MM.1S (cell line): ENCODE measurements around the gene SCAANT1.

Experiments used
- DNase-seq: peaks from one replicate; pipeline ENCODE4 v3.0.0-alpha.2; 2015
- H2AFZ ChIP-seq: fragments of 300-600 bp; sonication (generic); 2 replicates; pipeline ENCODE4 v1.6.0; 2016; ENCODE audit warnings: antibody characterized with exemption, low read length
- H3F3A ChIP-seq: fragments of 300-600 bp; sonication (generic); 2 replicates; pipeline ENCODE4 v1.6.1; 2016; ENCODE audit warnings: mild to moderate bottlenecking, antibody characterized with exemption, low read length, moderate library complexity, mixed read lengths; ENCODE audit not compliant: insufficient read depth
- H3K27ac ChIP-seq: fragments of 300-600 bp; sonication (generic); 2 replicates; pipeline ENCODE4 v1.5.1; 2016; ENCODE audit warnings: mild to moderate bottlenecking, low read length
- H3K27me3 ChIP-seq: fragments of 300-600 bp; sonication (generic); replicated peaks from 2 replicates; pipeline ENCODE4 v1.6.0; 2016; ENCODE audit warnings: low read length; ENCODE audit not compliant: insufficient read depth
- H3K36me3 ChIP-seq: fragments of 300-600 bp; sonication (generic); replicated peaks from 2 replicates; pipeline ENCODE4 v1.6.1; 2016; ENCODE audit warnings: mild to moderate bottlenecking, low read length, mixed read lengths; ENCODE audit not compliant: insufficient read depth
- H3K4me1 ChIP-seq: fragments of 300-600 bp; sonication (generic); 2 replicates; pipeline ENCODE4 v1.6.1; 2016; ENCODE audit warnings: low read length, mixed read lengths
- H3K4me2 ChIP-seq: fragments of 300-600 bp; sonication (generic); 2 replicates; pipeline ENCODE4 v1.6.0; 2016; ENCODE audit warnings: low read depth, low read length
- H3K4me3 ChIP-seq: fragments of 300-600 bp; sonication (generic); 2 replicates; pipeline ENCODE4 v1.5.1; 2016; ENCODE audit warnings: low read length, mixed read lengths
- H3K79me2 ChIP-seq: fragments of 300-600 bp; sonication (generic); 2 replicates; pipeline ENCODE4 v1.6.1; 2016; ENCODE audit warnings: mixed run types, low read length, mixed read lengths
- H3K9ac ChIP-seq: fragments of 300-600 bp; sonication (generic); 2 replicates; pipeline ENCODE4 v1.6.1; 2016; ENCODE audit warnings: low read length, mixed read lengths
- H3K9me2 ChIP-seq: fragments of 300-600 bp; sonication (generic); replicated peaks from 2 replicates; pipeline ENCODE4 v1.6.1; 2016; ENCODE audit warnings: mild to moderate bottlenecking, low read length, mixed read lengths; ENCODE audit not compliant: insufficient read depth
- H3K9me3 ChIP-seq: fragments of 300-600 bp; sonication (generic); replicated peaks from 2 replicates; pipeline ENCODE4 v1.6.1; 2016; ENCODE audit warnings: mild to moderate bottlenecking, low read length, mixed read lengths; ENCODE audit not compliant: insufficient read depth
- H4K20me1 ChIP-seq: fragments of 300-600 bp; sonication (generic); 2 replicates; pipeline ENCODE4 v1.6.1; 2016; ENCODE audit warnings: mild to moderate bottlenecking, low read length, moderate library complexity, mixed read lengths; ENCODE audit not compliant: insufficient read depth
- EZH2 ChIP-seq: fragments of 300-600 bp; sonication (generic); optimal IDR thresholded peaks from 2 replicates; pipeline ENCODE3; 2017; ENCODE audit warnings: low read depth, mild to moderate bottlenecking, antibody characterized with exemption, low read length, mixed read lengths
- EZH2phosphoT487 ChIP-seq: fragments of 300-600 bp; sonication (generic); IDR thresholded peaks from 2 replicates; pipeline ENCODE4 v1.6.1; 2018; ENCODE audit warnings: antibody characterized with exemption, low read length
- TF ChIP-seq, protein P1 (sequence below): fragments of 300-600 bp; sonication (generic); IDR thresholded peaks from 2 replicates; pipeline ENCODE4 v1.5.1; 2016; ENCODE audit warnings: antibody characterized with exemption, low read length, mixed read lengths

Gene SCAANT1

DNA sequence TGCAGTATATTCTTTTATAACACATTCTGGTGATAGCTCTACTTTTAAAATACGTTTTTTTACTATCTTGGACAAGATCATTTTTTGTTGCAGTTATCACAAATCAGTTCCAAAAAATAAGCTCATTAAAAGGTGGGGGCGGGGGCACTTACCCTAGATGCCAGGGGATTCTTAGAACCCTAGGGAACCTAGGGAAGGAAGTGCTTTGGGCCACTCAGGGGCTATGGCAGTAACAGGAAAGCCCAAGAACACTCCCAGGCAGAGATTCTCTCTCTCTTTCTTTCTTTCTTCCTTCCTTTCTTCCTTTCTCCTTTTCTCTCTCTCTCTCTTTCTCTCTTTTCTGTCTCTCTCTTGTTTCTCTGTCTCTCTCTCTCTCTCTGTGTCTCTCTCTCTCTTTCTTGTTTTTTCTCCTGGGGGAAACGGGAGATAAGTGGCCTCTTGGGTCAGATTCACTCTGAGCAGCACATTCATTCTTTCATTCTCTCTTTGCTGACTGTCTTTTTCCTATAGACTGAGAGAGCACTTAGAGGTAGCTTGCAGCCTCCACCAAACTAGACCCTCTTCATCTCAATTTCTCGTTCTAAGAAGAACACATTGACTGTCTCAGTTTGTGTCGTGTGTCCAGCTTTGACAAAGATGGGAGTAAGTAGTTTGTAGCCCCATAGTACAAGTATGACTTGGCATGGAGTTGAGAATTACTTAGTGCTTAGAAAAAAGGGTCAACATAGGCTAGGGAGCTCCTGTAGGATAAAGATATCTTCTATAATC lies 16.6 kb downstream of the SCAANT1 start:
- Histone ChIP-seq H3K9me3 (no peaks in the 10 kb centered on the region), H3F3A (0 out of 2 replicates have a peak, but pooled peaks cover 2% of the 10 kb centered on the region), H2AFZ (no peak overlapping the region), H3K4me1 (peaks cover 20% of the 10 kb centered on the region), H3K4me3 (no peak overlapping the region), H3K9ac (no peak overlapping the region), H3K27ac (no peak overlapping the region), H3K4me2 (peak overlapping the region; percentile 24; the same call in 1 of the 2 replicates), H3K79me2 (peaks cover 49% of the 10 kb centered on the region), H3K27me3 (no peaks in the 10 kb centered on the region), H4K20me1 (no peaks in the 10 kb centered on the region), H3K9me2 (no peaks in the 10 kb centered on the region), H3K36me3 (0 out of 2 replicates have a peak, but pooled peaks cover 4% of the 10 kb centered on the region)
- DNase-seq, result no peak
- TF ChIP-seq EZH2phosphoT487 (no peak), EZH2 (no peak)
- TF ChIP-seq, protein P1, sequence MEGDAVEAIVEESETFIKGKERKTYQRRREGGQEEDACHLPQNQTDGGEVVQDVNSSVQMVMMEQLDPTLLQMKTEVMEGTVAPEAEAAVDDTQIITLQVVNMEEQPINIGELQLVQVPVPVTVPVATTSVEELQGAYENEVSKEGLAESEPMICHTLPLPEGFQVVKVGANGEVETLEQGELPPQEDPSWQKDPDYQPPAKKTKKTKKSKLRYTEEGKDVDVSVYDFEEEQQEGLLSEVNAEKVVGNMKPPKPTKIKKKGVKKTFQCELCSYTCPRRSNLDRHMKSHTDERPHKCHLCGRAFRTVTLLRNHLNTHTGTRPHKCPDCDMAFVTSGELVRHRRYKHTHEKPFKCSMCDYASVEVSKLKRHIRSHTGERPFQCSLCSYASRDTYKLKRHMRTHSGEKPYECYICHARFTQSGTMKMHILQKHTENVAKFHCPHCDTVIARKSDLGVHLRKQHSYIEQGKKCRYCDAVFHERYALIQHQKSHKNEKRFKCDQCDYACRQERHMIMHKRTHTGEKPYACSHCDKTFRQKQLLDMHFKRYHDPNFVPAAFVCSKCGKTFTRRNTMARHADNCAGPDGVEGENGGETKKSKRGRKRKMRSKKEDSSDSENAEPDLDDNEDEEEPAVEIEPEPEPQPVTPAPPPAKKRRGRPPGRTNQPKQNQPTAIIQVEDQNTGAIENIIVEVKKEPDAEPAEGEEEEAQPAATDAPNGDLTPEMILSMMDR, result no peak

DNA sequence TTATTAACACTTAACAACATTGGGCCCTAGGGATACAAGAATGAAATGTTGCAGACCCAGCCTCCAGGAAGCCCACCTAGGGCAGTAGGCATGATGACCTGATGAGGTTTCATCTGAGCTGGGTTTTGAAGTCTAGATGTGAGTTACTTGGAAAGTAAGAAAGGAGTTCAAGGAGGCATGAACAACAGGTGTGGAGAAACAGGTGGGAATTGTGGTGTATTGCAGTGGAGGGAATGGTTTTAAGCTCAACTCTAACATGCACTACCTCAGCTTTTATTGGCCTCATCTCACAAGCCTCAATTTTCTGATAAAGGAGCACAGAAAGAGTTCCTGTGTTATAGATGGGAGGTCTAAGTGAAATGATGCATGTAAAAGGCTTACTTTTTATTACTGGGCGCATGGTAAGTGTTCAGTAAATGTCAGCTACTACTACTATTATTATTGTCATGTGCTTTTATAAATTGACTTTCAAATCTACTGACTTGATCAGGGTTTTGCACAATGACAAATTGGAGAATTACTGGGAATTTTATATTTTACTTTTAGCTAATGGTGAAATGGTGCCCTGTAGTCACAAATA lies 19.3 kb downstream of the SCAANT1 start:
- no peak overlapping the region for H3K27ac ChIP-seq
- H3K9ac ChIP-seq, result no peak overlapping the region
- no peaks in the 10 kb centered on the region for H3K27me3 ChIP-seq
- H3K9me2 ChIP-seq, result no peaks in the 10 kb centered on the region
- peaks cover 20% of the 10 kb centered on the region for H3K4me1 ChIP-seq
- H3K4me3 ChIP-seq, result no peak overlapping the region
- H4K20me1 ChIP-seq, result no peaks in the 10 kb centered on the region; the same call in 1 of the 2 replicates
- TF ChIP-seq EZH2phosphoT487 (no peak), EZH2 (no peak)
- TF ChIP-seq, protein P1, result no peak
- H3K79me2 ChIP-seq, result peaks cover 61% of the 10 kb centered on the region
- no peaks in the 10 kb centered on the region for H3K36me3 ChIP-seq
- H2AFZ ChIP-seq, result no peak overlapping the region
- no peak overlapping the region for H3K4me2 ChIP-seq
- no peaks in the 10 kb centered on the region for H3F3A ChIP-seq
- no peaks in the 10 kb centered on the region for H3K9me3 ChIP-seq
- DNase-seq, result no peak

DNA sequence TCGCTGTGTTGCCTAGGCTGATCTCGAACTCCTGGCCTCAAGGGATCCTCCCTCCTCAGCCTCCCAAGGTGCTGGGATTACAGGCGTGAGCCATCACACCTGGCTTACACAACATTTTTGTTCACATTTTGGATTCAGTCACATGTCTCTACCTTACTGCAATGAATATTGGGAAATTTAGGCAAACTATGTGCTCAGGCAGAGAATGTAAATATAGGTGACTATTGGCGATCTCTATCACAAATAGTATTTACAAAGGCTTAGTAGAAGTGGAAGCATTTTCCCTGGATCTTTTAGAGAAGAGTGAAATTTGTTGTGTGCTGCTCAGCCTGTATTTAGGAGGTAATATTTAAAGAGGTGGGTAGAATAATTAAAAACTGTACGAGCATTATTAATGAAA lies 20.7 kb downstream of the SCAANT1 start:
- no peaks in the 10 kb centered on the region for H3K36me3 ChIP-seq
- no peak for TF ChIP-seq EZH2phosphoT487
- TF ChIP-seq, protein P1, result no peak
- TF ChIP-seq EZH2, result no peak
- peaks cover 57% of the 10 kb centered on the region for H3K79me2 ChIP-seq

More for the DNA sequence above, 20.7 kb downstream of the SCAANT1 start:
- Histone ChIP-seq H3K27ac (no peak overlapping the region), H3F3A (no peaks in the 10 kb centered on the region), H4K20me1 (no peaks in the 10 kb centered on the region; the same call in 1 of the 2 replicates), H3K9me3 (no peaks in the 10 kb centered on the region), H2AFZ (no peak overlapping the region), H3K9me2 (no peaks in the 10 kb centered on the region), H3K4me1 (peaks cover 15% of the 10 kb centered on the region), H3K9ac (no peak overlapping the region), H3K4me3 (no peak overlapping the region), H3K27me3 (no peaks in the 10 kb centered on the region), H3K4me2 (no peak overlapping the region)
- DNase-seq, result no peak
